B cell (primary cell): ENCODE data around the gene FURIN.

Experiments
- EZH2 ChIP-seq: IDR thresholded peaks from 2 replicates; pipeline ENCODE4 v1.6.1; 2012; ENCODE audit warnings: borderline replicate concordance, low read depth, mild to moderate bottlenecking, moderate library complexity, low read length; ENCODE audit not compliant: insufficient read depth, poor library complexity, severe bottlenecking
- TF ChIP-seq, protein P1 (sequence below): fragments of 200-600 bp; IDR thresholded peaks from one replicate; pipeline ENCODE4 v1.8.0; 2022; ENCODE audit warnings: antibody characterized with exemption, mild to moderate bottlenecking

DNA sequence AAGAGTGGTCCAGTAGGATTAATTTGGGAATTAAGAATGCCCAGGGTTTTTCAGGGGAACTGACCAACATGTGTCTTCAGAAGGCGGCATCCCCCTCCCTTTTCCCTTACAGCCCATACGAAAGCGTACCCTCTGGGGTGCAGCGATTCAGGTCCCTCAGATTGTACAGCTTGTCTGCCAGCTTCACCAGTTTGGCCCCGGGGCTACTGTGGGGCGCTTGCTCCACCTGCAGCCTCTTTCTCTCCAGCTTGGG lies 63.1 kb downstream of the FURIN start:
- TF ChIP-seq, protein P1, sequence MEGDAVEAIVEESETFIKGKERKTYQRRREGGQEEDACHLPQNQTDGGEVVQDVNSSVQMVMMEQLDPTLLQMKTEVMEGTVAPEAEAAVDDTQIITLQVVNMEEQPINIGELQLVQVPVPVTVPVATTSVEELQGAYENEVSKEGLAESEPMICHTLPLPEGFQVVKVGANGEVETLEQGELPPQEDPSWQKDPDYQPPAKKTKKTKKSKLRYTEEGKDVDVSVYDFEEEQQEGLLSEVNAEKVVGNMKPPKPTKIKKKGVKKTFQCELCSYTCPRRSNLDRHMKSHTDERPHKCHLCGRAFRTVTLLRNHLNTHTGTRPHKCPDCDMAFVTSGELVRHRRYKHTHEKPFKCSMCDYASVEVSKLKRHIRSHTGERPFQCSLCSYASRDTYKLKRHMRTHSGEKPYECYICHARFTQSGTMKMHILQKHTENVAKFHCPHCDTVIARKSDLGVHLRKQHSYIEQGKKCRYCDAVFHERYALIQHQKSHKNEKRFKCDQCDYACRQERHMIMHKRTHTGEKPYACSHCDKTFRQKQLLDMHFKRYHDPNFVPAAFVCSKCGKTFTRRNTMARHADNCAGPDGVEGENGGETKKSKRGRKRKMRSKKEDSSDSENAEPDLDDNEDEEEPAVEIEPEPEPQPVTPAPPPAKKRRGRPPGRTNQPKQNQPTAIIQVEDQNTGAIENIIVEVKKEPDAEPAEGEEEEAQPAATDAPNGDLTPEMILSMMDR = peak; percentile 37
- TF ChIP-seq EZH2 = no peak
